Hair follicular keratinocyte (primary cell): Measurements from ENCODE around the gene C19orf18. TPM values are rescaled to one million over a fixed set of nuclear protein-coding genes. Genes with fewer than 3 reads are reported as not detected.

Experiments used
- total RNA-seq: library from RNA; depleted of rRNA; stranded (reverse); fragments of >200 nt; gene quantifications from 2 replicates; pipeline ENCODE4 v1.2.3, GENCODE V29; 2015

The C19orf18 gene
- 0.49 and 0.55 TPM in 2 replicates for total RNA-seq

GRCh38 chr19:57974434-57974833 lies at the start of gene C19orf18:
TSS of gene C19orf18 (minus strand) at chr19:57974534. CDS start at chr19:57974432, 102 bp downstream.

GRCh38 chr19:58002384-58003173 lies 28.2 kb upstream of the C19orf18 start, which contains the start of gene ZNF606:
TSS of gene ZNF606 (minus strand) at chr19:58002820. CDS start at chr19:58001319, 1,501 bp downstream.

GRCh38 chr19:57947419-57948134 lies 26.8 kb downstream of the C19orf18 start, which contains the start of gene ZNF256:
TSS of gene ZNF256 (minus strand) at chr19:57947706. CDS start at chr19:57947474, 232 bp downstream.

GRCh38 chr19:57934820-57935665 lies 39.3 kb downstream of the C19orf18 start, which contains the start of gene ZNF418:
TSS of gene ZNF418 (minus strand) at chr19:57935402. CDS start at chr19:57933822, 1,580 bp downstream.

GRCh38 chr19:57916168-57916995 lies 58.0 kb downstream of the C19orf18 start, which contains the start of gene ZNF417:
TSS of gene ZNF417 (minus strand) at chr19:57916592. CDS start at chr19:57916411, 181 bp downstream.

Other genes starting within 250 kb of the C19orf18 start
- gene ZNF671, start 246.9 kb downstream of the C19orf18 start, total RNA-seq: 3.6 and 4.5 TPM in 2 replicates
- 5.6 and 6.0 TPM in 2 replicates for gene ZNF776, start 227.7 kb downstream of the C19orf18 start, total RNA-seq
- 4.2 and 7.3 TPM in 2 replicates for gene ZNF586, start 204.9 kb downstream of the C19orf18 start, total RNA-seq
- 3.0 and 6.2 TPM in 2 replicates for gene ZNF552, start 159.6 kb downstream of the C19orf18 start, total RNA-seq
- 8.0 and 15.1 TPM in 2 replicates for gene ZNF587B, start 144.2 kb downstream of the C19orf18 start, total RNA-seq
- 6.6 and 9.5 TPM in 2 replicates for gene ZNF587, start 124.7 kb downstream of the C19orf18 start, total RNA-seq
- gene ZNF814, start 85.5 kb downstream of the C19orf18 start, total RNA-seq: 2.3 and 5.2 TPM in 2 replicates
- gene ZNF417, start 57.9 kb downstream of the C19orf18 start, total RNA-seq: 3.7 and 4.4 TPM in 2 replicates
- gene ZNF418, start 39.1 kb downstream of the C19orf18 start, total RNA-seq: 1.4 and 2.0 TPM in 2 replicates
- 1.6 and 2.9 TPM in 2 replicates for gene ZNF256, start 26.8 kb downstream of the C19orf18 start, total RNA-seq
- 7.0 and 12.2 TPM in 2 replicates for gene ZNF606, start 28.3 kb upstream of the C19orf18 start, total RNA-seq
- not detected in 2 replicates for gene ZSCAN1, start 59.5 kb upstream of the C19orf18 start, total RNA-seq
- gene ZNF135, start 84.7 kb upstream of the C19orf18 start, total RNA-seq: 0.46 and 3.0 TPM in 2 replicates
- 23.6 and 37.2 TPM in 2 replicates for gene ZSCAN18, start 123.7 kb upstream of the C19orf18 start, total RNA-seq
- 4.1 and 8.4 TPM in 2 replicates for gene ZNF329, start 176.3 kb upstream of the C19orf18 start, total RNA-seq
- 24.4 and 26.9 TPM in 2 replicates for gene ZNF274, start 208.5 kb upstream of the C19orf18 start, total RNA-seq